GM12873 (cell line): ENCODE data around the gene LRTM2.

Experiments used
- TF ChIP-seq, protein P1 (sequence below): IDR thresholded peaks from 2 replicates; pipeline ENCODE4 v1.5.1; 2012; ENCODE audit warnings: low read depth, mild to moderate bottlenecking, moderate library complexity, low read length, control low read depth; ENCODE audit not compliant: insufficient read depth; ENCODE audit errors: missing control alignments

Gene LRTM2

DNA sequence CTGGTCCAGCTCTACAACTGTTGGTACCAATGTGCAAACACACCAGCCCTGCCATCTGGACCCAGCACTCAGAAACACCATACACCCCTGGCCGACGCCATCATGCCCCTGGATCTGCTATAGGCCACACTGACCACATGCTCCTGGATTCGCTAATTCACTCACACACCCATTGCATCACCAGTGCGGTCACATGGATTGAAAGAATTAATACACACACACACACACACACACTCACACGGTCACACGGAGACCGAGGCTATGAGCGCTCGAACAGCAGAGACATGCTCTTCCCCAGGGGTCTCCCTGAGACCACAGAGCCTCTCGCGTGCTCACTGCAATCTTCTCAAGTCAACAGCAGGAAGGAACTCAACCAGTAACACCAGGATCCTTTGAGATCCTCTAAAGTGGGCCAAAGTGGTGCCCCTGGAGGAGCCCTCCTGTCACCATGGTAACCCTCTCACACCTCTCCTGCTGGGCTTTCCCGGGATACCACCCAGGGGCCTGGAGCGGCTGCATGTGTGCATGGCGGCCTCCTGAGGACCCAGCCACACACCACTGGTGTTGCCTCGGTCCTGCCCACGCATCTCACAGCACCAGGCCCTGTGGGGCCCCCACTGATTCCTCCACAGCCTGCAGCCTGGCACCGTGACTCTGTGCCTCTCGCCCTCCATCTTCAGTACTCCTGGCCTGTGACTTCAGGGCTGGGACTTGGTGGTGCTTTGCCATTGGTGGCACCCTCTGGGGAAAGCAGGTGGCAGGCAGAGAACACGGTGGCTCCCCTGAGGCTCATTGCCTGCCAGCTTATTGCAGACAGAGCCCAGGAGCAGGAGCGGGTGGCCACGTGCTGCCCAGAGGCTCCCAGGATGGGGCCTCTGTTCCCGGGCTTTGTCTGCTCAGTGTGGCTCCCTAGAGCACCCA lies 15.1 kb downstream of the LRTM2 start:
- TF ChIP-seq, protein P1, sequence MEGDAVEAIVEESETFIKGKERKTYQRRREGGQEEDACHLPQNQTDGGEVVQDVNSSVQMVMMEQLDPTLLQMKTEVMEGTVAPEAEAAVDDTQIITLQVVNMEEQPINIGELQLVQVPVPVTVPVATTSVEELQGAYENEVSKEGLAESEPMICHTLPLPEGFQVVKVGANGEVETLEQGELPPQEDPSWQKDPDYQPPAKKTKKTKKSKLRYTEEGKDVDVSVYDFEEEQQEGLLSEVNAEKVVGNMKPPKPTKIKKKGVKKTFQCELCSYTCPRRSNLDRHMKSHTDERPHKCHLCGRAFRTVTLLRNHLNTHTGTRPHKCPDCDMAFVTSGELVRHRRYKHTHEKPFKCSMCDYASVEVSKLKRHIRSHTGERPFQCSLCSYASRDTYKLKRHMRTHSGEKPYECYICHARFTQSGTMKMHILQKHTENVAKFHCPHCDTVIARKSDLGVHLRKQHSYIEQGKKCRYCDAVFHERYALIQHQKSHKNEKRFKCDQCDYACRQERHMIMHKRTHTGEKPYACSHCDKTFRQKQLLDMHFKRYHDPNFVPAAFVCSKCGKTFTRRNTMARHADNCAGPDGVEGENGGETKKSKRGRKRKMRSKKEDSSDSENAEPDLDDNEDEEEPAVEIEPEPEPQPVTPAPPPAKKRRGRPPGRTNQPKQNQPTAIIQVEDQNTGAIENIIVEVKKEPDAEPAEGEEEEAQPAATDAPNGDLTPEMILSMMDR = no peak

DNA sequence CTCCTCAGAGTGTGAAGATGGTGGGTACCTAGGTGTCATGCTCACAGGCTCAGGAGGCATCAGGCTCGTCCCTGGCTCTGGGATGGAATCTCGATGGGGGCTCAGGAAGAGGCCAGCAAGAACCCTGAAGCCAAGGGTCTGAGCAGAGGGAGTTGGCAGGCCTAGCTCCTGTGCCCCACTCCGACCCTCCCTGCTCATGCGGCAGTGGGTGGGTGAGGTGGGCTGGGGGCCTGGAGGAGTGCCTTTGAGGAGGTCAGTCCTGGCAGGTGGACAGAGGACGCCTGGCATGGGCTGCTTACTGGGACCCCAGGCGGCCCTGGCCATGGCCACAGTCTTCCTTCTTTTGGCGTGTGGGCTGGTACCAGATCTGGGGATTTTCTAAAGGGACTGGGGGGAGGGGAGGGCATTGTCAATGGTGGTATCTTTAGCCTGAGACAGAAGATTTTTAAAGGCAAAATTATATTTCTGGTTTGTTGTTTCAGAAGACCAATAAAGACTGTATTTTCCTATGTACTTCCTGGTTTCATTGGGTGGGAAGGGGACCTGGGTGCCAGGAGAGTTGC lies 16.0 kb downstream of the LRTM2 start:
- TF ChIP-seq, protein P1 = no peak

DNA sequence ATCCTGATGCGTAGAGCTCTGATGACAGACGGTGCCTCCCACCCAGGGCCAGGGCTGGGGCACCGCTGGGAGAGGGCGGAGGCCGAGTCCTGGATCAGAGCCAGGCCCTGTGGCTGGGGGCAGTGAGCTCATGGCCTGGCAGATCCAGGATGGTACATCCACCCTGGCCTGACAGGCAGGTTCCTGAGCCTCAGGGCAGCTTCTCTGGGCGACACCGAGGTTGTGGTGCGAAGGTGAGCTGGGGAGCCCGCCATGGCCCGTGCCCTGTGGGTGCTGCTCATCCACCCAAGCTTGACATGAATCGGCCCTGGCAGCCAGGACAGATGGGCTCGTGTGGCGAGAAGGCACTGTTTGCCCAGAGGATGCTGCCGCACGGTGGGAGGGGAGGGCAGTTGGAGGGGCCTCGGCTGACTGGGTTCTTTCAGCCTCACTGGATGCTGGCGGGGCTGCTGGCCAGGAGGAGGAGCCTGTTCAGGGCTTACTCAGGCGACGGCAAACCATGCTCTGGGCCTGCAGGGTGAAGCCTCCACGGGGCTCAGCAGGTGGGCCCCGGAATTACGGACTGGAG lies 16.6 kb downstream of the LRTM2 start:
- TF ChIP-seq, protein P1 = no peak

DNA sequence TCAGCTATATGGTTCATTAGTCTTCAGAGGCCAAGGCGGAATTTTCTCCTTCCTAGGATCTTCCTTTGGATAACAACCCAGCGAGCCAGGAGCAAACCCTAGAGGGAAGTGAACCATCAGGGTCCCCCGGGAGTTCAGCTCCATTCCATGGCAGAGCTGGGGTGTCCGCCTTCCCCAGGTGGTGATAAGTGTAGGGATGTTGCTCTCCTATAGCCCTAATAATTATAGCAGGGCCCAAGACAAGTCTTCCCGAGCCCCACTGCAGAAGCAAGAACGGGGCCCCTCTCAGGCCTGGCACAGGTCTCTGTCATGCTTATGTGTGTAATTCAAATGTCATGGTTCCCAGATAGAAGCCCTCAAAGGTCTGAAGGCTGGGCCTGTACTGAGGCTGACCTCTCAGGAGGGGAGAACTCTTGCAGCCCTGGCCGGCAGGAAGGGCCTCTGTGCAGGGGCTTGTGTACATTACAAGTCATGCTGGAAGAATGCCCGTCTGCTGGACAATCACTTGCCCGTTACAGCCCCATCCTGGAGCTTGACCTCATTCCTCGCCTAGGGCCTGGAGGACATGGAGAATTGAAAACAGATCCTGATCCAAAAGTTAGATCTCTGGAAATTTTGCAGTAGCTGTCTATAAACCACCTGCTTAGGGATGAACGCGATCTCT lies 17.3 kb downstream of the LRTM2 start:
- TF ChIP-seq, protein P1 = no peak

GRCh38 chr12:1838205-1838993 lies 18.0 kb downstream of the LRTM2 start:
- TF ChIP-seq, protein P1 = no peak

GRCh38 chr12:1838994-1839365 lies 18.6 kb downstream of the LRTM2 start:
- TF ChIP-seq, protein P1 = no peak

- TF ChIP-seq, protein P1 = no peak
These were observed 19.1 kb downstream of the LRTM2 start for GRCh38 chr12:1839464-1839863.
